Fibroblast of the conjunctiva (primary cell): ENCODE data around the gene SHBG.

Source experiments
- DNase-seq: peaks from one replicate; pipeline ENCODE4 v3.0.0-alpha.2; 2010; ENCODE audit warnings: low read depth

The SHBG gene

GRCh38 chr17:7650509-7651096 lies 20.7 kb downstream of the SHBG start, which contains the start of gene ATP1B2:
TSS of gene ATP1B2 (plus strand) at chr17:7650926. CDS start at chr17:7651519, 593 bp downstream.
- DNase-seq = no peak

GRCh38 chr17:7651097-7651664 lies 21.2 kb downstream of the SHBG start:
- DNase-seq = no peak

GRCh38 chr17:7651665-7652387 lies 21.9 kb downstream of the SHBG start:
- no peak for DNase-seq

GRCh38 chr17:7652388-7653356 lies 22.7 kb downstream of the SHBG start:
- no peak for DNase-seq

GRCh38 chr17:7654832-7655540 lies 25.1 kb downstream of the SHBG start:
- no peak for DNase-seq

GRCh38 chr17:7655541-7655840 lies 25.6 kb downstream of the SHBG start:
- DNase-seq = no peak

GRCh38 chr17:7656958-7657609 lies 27.1 kb downstream of the SHBG start:
- DNase-seq = no peak

GRCh38 chr17:7667656-7668406 lies 37.9 kb downstream of the SHBG start:
- no peak for DNase-seq

- DNase-seq = no peak
These were observed 38.5 kb downstream of the SHBG start for GRCh38 chr17:7668482-7668881.

- no peak for DNase-seq
These were observed 43.3 kb downstream of the SHBG start for GRCh38 chr17:7673239-7673638.

- DNase-seq = no peak
These were observed 45.0 kb downstream of the SHBG start for GRCh38 chr17:7674934-7675333.

- DNase-seq = no peak
These were observed 46.6 kb downstream of the SHBG start for GRCh38 chr17:7676533-7676932.

- DNase-seq = no peak
These were observed 47.6 kb downstream of the SHBG start for GRCh38 chr17:7677388-7678067.
